GM18867 (cell line): ENCODE data around the gene ERCC6L2.

ENCODE experiments used
- ATAC-seq: cut with Tn5 transposase; IDR thresholded peaks from one replicate; pipeline ENCODE4 v1.9.1; 2021; ENCODE audit warnings: mild to moderate bottlenecking, moderate library complexity; ENCODE audit not compliant: unreplicated experiment

The ERCC6L2 gene

GRCh38 chr9:95978106-95978505 lies 102.6 kb downstream of the ERCC6L2 start:
- no peak for ATAC-seq

GRCh38 chr9:95979446-95979845 lies 104.0 kb downstream of the ERCC6L2 start:
- no peak for ATAC-seq

- ATAC-seq: no peak
Measured at GRCh38 chr9:95980262-95981125, 105.0 kb downstream of the ERCC6L2 start.

- ATAC-seq: no peak
Measured at GRCh38 chr9:95981761-95982390, 106.4 kb downstream of the ERCC6L2 start.

GRCh38 chr9:95985440-95986055 lies 110.1 kb downstream of the ERCC6L2 start:
- no peak for ATAC-seq

GRCh38 chr9:95989297-95989696 lies 113.8 kb downstream of the ERCC6L2 start:
- no peak for ATAC-seq

GRCh38 chr9:95991326-95991725 lies 115.8 kb downstream of the ERCC6L2 start:
- ATAC-seq: no peak

- ATAC-seq: no peak
Measured at GRCh38 chr9:95992536-95992935, 117.0 kb downstream of the ERCC6L2 start.

- no peak for ATAC-seq
Measured at GRCh38 chr9:95993337-95993736, 117.8 kb downstream of the ERCC6L2 start.

- ATAC-seq: no peak
Measured at GRCh38 chr9:95999390-95999789, 123.9 kb downstream of the ERCC6L2 start.

- ATAC-seq: no peak
Measured at GRCh38 chr9:96004379-96004778, 128.9 kb downstream of the ERCC6L2 start.

GRCh38 chr9:96006296-96006879 lies 130.9 kb downstream of the ERCC6L2 start:
- no peak for ATAC-seq

- ATAC-seq: no peak
Measured at GRCh38 chr9:96006961-96007360, 131.5 kb downstream of the ERCC6L2 start.

- no peak for ATAC-seq
Measured at GRCh38 chr9:96008502-96009222, 133.2 kb downstream of the ERCC6L2 start.

- ATAC-seq: no peak
Measured at GRCh38 chr9:96009223-96009602, 133.7 kb downstream of the ERCC6L2 start.

GRCh38 chr9:96009690-96010472 lies 134.4 kb downstream of the ERCC6L2 start:
- ATAC-seq: no peak

GRCh38 chr9:96014078-96014477 lies 138.6 kb downstream of the ERCC6L2 start:
- ATAC-seq: no peak

GRCh38 chr9:96015876-96016686 lies 140.6 kb downstream of the ERCC6L2 start:
- ATAC-seq: peak; percentile 70
